C1 segment of cervical spinal cord (tissue), 14 donors: Measurements from ENCODE around the gene ZNF469.
"Not testable (repeated sequence)": the region's sequence is repeated elsewhere in the genome, so short reads cannot be mapped to it uniquely, and the experiment has no call there.

Source experiments
- DNase-seq, 14 donors: peaks; one replicate each; lab custom pipeline; 2025; lab: John Stamatoyannopoulos, UW

ZNF469 gene

GRCh38 chr16:88408561-88409142 is 25.9 kb downstream of the ZNF469 start:
- DNase-seq: no peak

GRCh38 chr16:88409296-88410065 is 26.7 kb downstream of the ZNF469 start:
- no peak for DNase-seq

GRCh38 chr16:88410297-88410968 is 27.7 kb downstream of the ZNF469 start:
- not testable (repeated sequence) for DNase-seq

- DNase-seq: no peak
Observed at GRCh38 chr16:88411951-88412576, 29.3 kb downstream of the ZNF469 start.

GRCh38 chr16:88412766-88413165 is 30.0 kb downstream of the ZNF469 start:
- no peak for DNase-seq

- no peak for DNase-seq
Observed at GRCh38 chr16:88413231-88413630, 30.5 kb downstream of the ZNF469 start.

GRCh38 chr16:88413631-88414030 is 30.9 kb downstream of the ZNF469 start:
- no peak for DNase-seq

GRCh38 chr16:88414521-88415380 is 32.0 kb downstream of the ZNF469 start:
- DNase-seq: no peak

GRCh38 chr16:88415381-88415705 is 32.6 kb downstream of the ZNF469 start:
- DNase-seq: no peak

- DNase-seq: no peak
Observed at GRCh38 chr16:88415713-88416323, 33.1 kb downstream of the ZNF469 start.

- no peak for DNase-seq
Observed at GRCh38 chr16:88416686-88417085, 33.9 kb downstream of the ZNF469 start.

GRCh38 chr16:88417684-88418476 is 35.1 kb downstream of the ZNF469 start:
- no peak for DNase-seq

GRCh38 chr16:88418869-88419268 is 36.1 kb downstream of the ZNF469 start:
- no peak for DNase-seq

- no peak for DNase-seq
Observed at GRCh38 chr16:88419790-88420189, 37.0 kb downstream of the ZNF469 start.

- no peak for DNase-seq
Observed at GRCh38 chr16:88420496-88420895, 37.7 kb downstream of the ZNF469 start.

GRCh38 chr16:88421301-88421700 is 38.5 kb downstream of the ZNF469 start:
- no peak for DNase-seq

GRCh38 chr16:88421871-88422433 is 39.2 kb downstream of the ZNF469 start:
- no peak for DNase-seq

- DNase-seq: no peak
Observed at GRCh38 chr16:88422733-88423447, 40.1 kb downstream of the ZNF469 start.

- no peak for DNase-seq
Observed at GRCh38 chr16:88423448-88423850, 40.7 kb downstream of the ZNF469 start.
